ENCODE results near the gene RAET1G. TPM values are rescaled to one million over a fixed set of nuclear protein-coding genes. Genes with fewer than 3 reads are reported as not detected.

RAET1G gene
- polyA plus RNA-seq, 1 experiment: 3.0 TPM

- Histone ChIP-seq H3K27me3 (ENCODE audit: control insufficient read depth, insufficient read depth, low read length) (peaks cover 6% of the 10 kb centered on the region), H3K4me3 (ENCODE audit: low read depth, low read length) (no peak overlapping the region), H3K9me3 (ENCODE audit: control insufficient read depth, insufficient read depth, low read length) (no peaks in the 10 kb centered on the region; the same call in 1 of the 2 replicates), H3K27ac (ENCODE audit: low read depth, low read length) (no peak overlapping the region)
- TF ChIP-seq CTCF (IDR thresholded peaks at IDR 0.05; ENCODE audit: low read depth, low read length): no peak
- CTCF ChIA-PET: no interaction called here
- POLR2A ChIA-PET: no interaction called here
- DNase-seq (ENCODE audit: low read depth, low spot score): no peak
These were observed 22.1 kb downstream of the RAET1G start for GRCh38 chr6:149900620-149901443.

DNA sequence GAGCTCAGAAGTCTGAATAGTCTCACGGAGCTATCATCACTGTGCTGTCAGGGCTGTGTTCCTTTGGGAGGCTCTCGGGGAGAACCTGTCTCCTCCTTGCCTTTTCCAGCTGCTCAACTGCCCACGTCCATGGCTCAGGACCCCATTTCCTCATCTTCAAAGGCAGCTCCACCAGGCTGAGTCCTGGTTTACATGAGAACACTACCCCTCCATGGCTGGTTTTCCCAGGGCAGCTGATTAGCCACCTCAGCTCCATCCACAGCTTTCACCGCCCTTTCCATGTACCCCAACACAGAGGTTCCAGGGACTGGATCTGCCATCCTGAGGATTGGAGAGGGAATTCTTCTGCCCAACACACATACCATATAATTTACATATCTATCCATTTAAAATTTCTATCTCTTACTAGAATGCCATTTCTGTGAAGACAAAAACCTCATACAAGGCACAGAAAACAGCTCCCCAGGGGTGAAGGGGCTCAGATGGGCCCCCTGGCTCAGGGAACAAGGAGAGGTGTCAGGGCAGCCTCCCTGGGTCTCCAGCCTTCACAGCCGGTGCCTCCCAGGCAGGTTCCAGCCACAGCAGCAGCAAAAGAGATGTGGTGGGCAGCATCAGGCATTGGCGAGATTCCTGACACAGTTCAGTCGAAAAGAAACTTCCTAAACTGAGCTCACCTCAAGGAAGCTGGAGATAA is 22.8 kb downstream of the RAET1G start:
- ChIA-PET CTCF (no interaction called here), POLR2A (no interaction called here)
- Histone ChIP-seq H3K27me3 (ENCODE audit: control insufficient read depth, insufficient read depth, low read length) (peaks cover 6% of the 10 kb centered on the region), H3K27ac (ENCODE audit: low read depth, low read length) (no peak overlapping the region), H3K4me3 (ENCODE audit: low read depth, low read length) (no peak overlapping the region), H3K9me3 (ENCODE audit: control insufficient read depth, insufficient read depth, low read length) (no peaks in the 10 kb centered on the region; the same call in 1 of the 2 replicates)
- no peak for TF ChIP-seq CTCF (IDR thresholded peaks at IDR 0.05; ENCODE audit: low read depth, low read length)
- no peak for DNase-seq (ENCODE audit: low read depth, low spot score)

GRCh38 chr6:149899486-149899885 is 23.4 kb downstream of the RAET1G start:
- Histone ChIP-seq H3K27ac (ENCODE audit: low read depth, low read length) (no peak overlapping the region), H3K9me3 (ENCODE audit: control insufficient read depth, insufficient read depth, low read length) (no peaks in the 10 kb centered on the region), H3K4me3 (ENCODE audit: low read depth, low read length) (no peak overlapping the region), H3K27me3 (ENCODE audit: control insufficient read depth, insufficient read depth, low read length) (peaks cover 4% of the 10 kb centered on the region)
- no peak for DNase-seq (ENCODE audit: low read depth, low spot score)
- ChIA-PET CTCF (no interaction called here), POLR2A (no interaction called here)
- no peak for TF ChIP-seq CTCF (IDR thresholded peaks at IDR 0.05; ENCODE audit: low read depth, low read length)

DNA sequence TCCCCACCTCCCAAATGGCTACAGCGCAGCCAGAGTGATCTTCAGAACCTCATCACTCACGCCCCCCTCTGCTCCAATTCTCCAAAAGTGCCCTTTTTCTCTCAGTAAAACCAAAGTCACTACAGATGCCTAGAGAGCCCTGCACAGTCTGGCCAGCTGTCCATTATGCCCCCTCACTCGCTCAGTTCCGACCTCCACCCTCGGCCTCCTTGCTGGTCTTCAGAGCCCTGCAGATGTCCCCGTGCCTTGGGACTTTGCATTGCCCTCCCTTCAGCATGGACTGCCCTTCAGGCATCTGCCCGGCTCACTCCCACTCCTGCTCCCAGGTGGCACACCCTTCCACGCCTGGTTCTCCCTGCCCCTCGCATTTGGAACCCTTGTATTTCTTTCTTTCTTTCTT is 24.0 kb downstream of the RAET1G start:
- no peak overlapping the region for H3K27ac ChIP-seq (ENCODE audit: low read depth, low read length)
- ChIA-PET CTCF (no interaction called here), POLR2A (no interaction called here)
- peaks cover 2% of the 10 kb centered on the region for H3K27me3 ChIP-seq (ENCODE audit: control insufficient read depth, insufficient read depth, low read length)
- no peak for DNase-seq (ENCODE audit: low read depth, low spot score)
- no peak for TF ChIP-seq CTCF (IDR thresholded peaks at IDR 0.05; ENCODE audit: low read depth, low read length)
- no peaks in the 10 kb centered on the region for H3K9me3 ChIP-seq (ENCODE audit: control insufficient read depth, insufficient read depth, low read length)
- no peak overlapping the region for H3K4me3 ChIP-seq (ENCODE audit: low read depth, low read length)
